OCI-LY7 (cell line): ENCODE data around the gene MTNR1B. TPM values are rescaled to one million over a fixed set of nuclear protein-coding genes. Genes with fewer than 3 reads are reported as not detected.

Source experiments
- BruUV-seq: library from RNA; stranded (reverse); fragments of 400-500 nt; replicated peaks from 2 replicates; lab custom pipeline; 2021; lab: Mats Ljungman, UMichigan
- CTCF ChIA-PET: fragments of 300-600 bp; sonication (Branson Sonifier 250); formaldehyde crosslinking; loops from one replicate; lab custom pipeline; 2022; ENCODE audit warnings: antibody characterized with exemption; ENCODE audit not compliant: unreplicated experiment; lab: Charles Lee
- POLR2A ChIA-PET: fragments of 300-600 bp; sonication (Branson Sonifier 250); formaldehyde crosslinking; loops from one replicate; lab custom pipeline; 2022; ENCODE audit warnings: antibody characterized with exemption; lab: Charles Lee
- DNase-seq: peaks from one replicate; pipeline ENCODE4 v3.0.0-alpha.2; 2015; ENCODE audit warnings: low spot score
- H2AFZ ChIP-seq: fragments of 200-600 bp; sonication (generic), shearing (Covaris generic); 2 replicates; pipeline ENCODE4 v1.6.1; 2014; ENCODE audit warnings: mild to moderate bottlenecking, antibody characterized with exemption, low read length, moderate library complexity
- H3K27ac ChIP-seq: fragments of 200-600 bp; sonication (generic); 2 replicates; pipeline ENCODE4 v1.5.1; 2014; ENCODE audit warnings: mixed run types, low read depth, mild to moderate bottlenecking, moderate library complexity, low read length, inconsistent platforms; ENCODE audit not compliant: poor library complexity, severe bottlenecking
- H3K36me3 ChIP-seq: fragments of 200-600 bp; sonication (generic); 2 replicates; pipeline ENCODE4 v1.6.1; 2014; ENCODE audit warnings: mild to moderate bottlenecking, antibody characterized with exemption, low read length, moderate library complexity, mixed read lengths; ENCODE audit not compliant: insufficient read depth
- H3K4me1 ChIP-seq: fragments of 200-600 bp; sonication (generic); 2 replicates; pipeline ENCODE4 v1.5.1; 2014; ENCODE audit warnings: mild to moderate bottlenecking, low read length; ENCODE audit not compliant: insufficient read depth, poor library complexity, severe bottlenecking
- H3K4me2 ChIP-seq: fragments of 200-600 bp; sonication (generic); 2 replicates; pipeline ENCODE4 v1.6.1; 2014; ENCODE audit warnings: mild to moderate bottlenecking, low read length
- H3K4me3 ChIP-seq: fragments of 200-600 bp; sonication (generic); 2 replicates; pipeline ENCODE4 v1.5.1; 2014; ENCODE audit warnings: mild to moderate bottlenecking, low read depth, low read length; ENCODE audit not compliant: poor library complexity, severe bottlenecking
- H3K79me2 ChIP-seq: fragments of 200-600 bp; sonication (generic); 2 replicates; pipeline ENCODE4 v1.6.1; 2016; ENCODE audit warnings: low read depth, mild to moderate bottlenecking, low read length, moderate library complexity, mixed read lengths; ENCODE audit not compliant: insufficient read depth
- H3K9me2 ChIP-seq: fragments of 200-600 bp; sonication (generic); 2 replicates; pipeline ENCODE4 v1.6.1; 2016; ENCODE audit warnings: mild to moderate bottlenecking, low read length, mixed read lengths; ENCODE audit not compliant: insufficient read depth
- H3K9me3 ChIP-seq: fragments of 200-600 bp; sonication (generic); 2 replicates; pipeline ENCODE4 v1.6.1; 2014; ENCODE audit warnings: mild to moderate bottlenecking, mixed run types, low read length, mixed read lengths
- H4K20me1 ChIP-seq: fragments of 200-600 bp; sonication (generic); 2 replicates; pipeline ENCODE4 v1.6.1; 2014; ENCODE audit warnings: mild to moderate bottlenecking, antibody characterized with exemption, low read length, moderate library complexity, mixed read lengths; ENCODE audit not compliant: insufficient read depth
- CTCF ChIP-seq: fragments of 200-600 bp; sonication (generic); conservative IDR thresholded peaks from 2 replicates; pipeline ENCODE4 v1.5.1; 2014; ENCODE audit warnings: mild to moderate bottlenecking, antibody characterized with exemption, low read length, moderate library complexity, mixed read lengths
- EZH2phosphoT487 ChIP-seq: fragments of 200-600 bp; sonication (generic); IDR thresholded peaks from 2 replicates; pipeline ENCODE4 v1.6.1; 2018; ENCODE audit warnings: low read depth, borderline replicate concordance, mild to moderate bottlenecking, mixed run types, antibody characterized with exemption, low read length, moderate library complexity, mixed read lengths
- intact Hi-C: fragments of 100-400 bp; cut with micrococcal nuclease; formaldehyde crosslinking; loops from one replicate; pipeline ENCODE4 v1.10.0; 2022; ENCODE audit not compliant: unreplicated experiment
- total RNA-seq, 2 experiments: library from RNA; depleted of rRNA in 1 of 2; stranded (reverse); fragments of >200 nt in 1 of 2; shearing (Covaris generic) in 1 of 2; gene quantifications; 2 replicates each; pipeline ENCODE4 v1.2.3, GENCODE V29; 2014 to 2022

MTNR1B gene
- total RNA-seq, 2 experiments from 2014 or later: not detected

GRCh38 chr11:92986585-92986984, 17.1 kb downstream of the MTNR1B start:
- ChIA-PET CTCF (no interaction called here), POLR2A (no interaction called here)
- Histone ChIP-seq H2AFZ (no peak overlapping the region), H3K9me2 (no peaks in the 10 kb centered on the region), H3K4me3 (no peak overlapping the region), H4K20me1 (no peaks in the 10 kb centered on the region), H3K4me2 (no peak overlapping the region), H3K36me3 (no peaks in the 10 kb centered on the region), H3K9me3 (no peaks in the 10 kb centered on the region), H3K4me1 (no peaks in the 10 kb centered on the region), H3K27ac (no peak overlapping the region), H3K79me2 (no peaks in the 10 kb centered on the region)
- BruUV-seq: no TSS peak
- intact Hi-C loops: no loop called here
- DNase-seq: no peak
- TF ChIP-seq EZH2phosphoT487 (no peak), CTCF (no peak)

GRCh38 chr11:92993004-92993403, 23.6 kb downstream of the MTNR1B start:
- ChIA-PET POLR2A (no interaction called here), CTCF (no interaction called here)
- Histone ChIP-seq H2AFZ (no peak overlapping the region), H3K79me2 (no peaks in the 10 kb centered on the region), H3K36me3 (no peaks in the 10 kb centered on the region), H3K4me1 (no peaks in the 10 kb centered on the region), H3K27ac (no peak overlapping the region), H3K4me3 (no peak overlapping the region), H3K9me2 (no peaks in the 10 kb centered on the region), H3K4me2 (no peak overlapping the region), H4K20me1 (no peaks in the 10 kb centered on the region), H3K9me3 (no peaks in the 10 kb centered on the region)
- TF ChIP-seq CTCF: no peak
- no peak for TF ChIP-seq EZH2phosphoT487
- BruUV-seq: no TSS peak
- intact Hi-C loops: no loop called here
- DNase-seq: no peak

GRCh38 chr11:93000511-93001476, 31.3 kb downstream of the MTNR1B start:
- no peak for DNase-seq
- BruUV-seq: no TSS peak
- Histone ChIP-seq H3K79me2 (no peaks in the 10 kb centered on the region), H3K27ac (no peak overlapping the region), H2AFZ (no peak overlapping the region), H3K9me2 (no peaks in the 10 kb centered on the region), H3K4me2 (no peak overlapping the region), H3K9me3 (no peaks in the 10 kb centered on the region), H3K4me3 (no peak overlapping the region), H3K4me1 (no peaks in the 10 kb centered on the region), H4K20me1 (no peaks in the 10 kb centered on the region), H3K36me3 (no peaks in the 10 kb centered on the region)
- CTCF ChIA-PET: no interaction called here
- no peak for TF ChIP-seq EZH2phosphoT487
- TF ChIP-seq CTCF: no peak
- intact Hi-C loops: no loop called here
- POLR2A ChIA-PET: interaction anchor here (0.7 kb wide), 2 partner anchors 9 to 20 kb away, joined by 3 read pairs; no protein-coding TSS in a partner anchor
